HEK293 (cell line): ENCODE data around the gene CNGB1.

ENCODE experiments used
- CTCF ChIA-PET: fragments of 350-600 bp; formaldehyde crosslinking; extraction: SDS; loops from one replicate; lab custom pipeline; 2021; ENCODE audit warnings: antibody characterized with exemption; lab: Yijun Ruan, JAX
- POLR2A ChIA-PET: fragments of 300-600 bp; formaldehyde crosslinking; extraction: SDS; loops from one replicate; lab custom pipeline; 2020; ENCODE audit warnings: antibody characterized with exemption, inconsistent platforms; lab: Yijun Ruan, JAX
- H3K27ac ChIP-seq: fragments of 200-500 bp; sonication (Bioruptor generic); 2 replicates; pipeline ENCODE4 v1.5.1; 2014; ENCODE audit warnings: low read depth, low read length, control low read depth, inconsistent platforms; ENCODE audit errors: extremely low read depth
- H3K36me3 ChIP-seq, 2 experiments: fragments of 200-500 bp in 1 of 2; sonication (Bioruptor generic) in 1 of 2; 1 replicate in 1 of 2; 2 replicates in 1 of 2; pipeline ENCODE4 v1.5.1; 2014 to 2017; ENCODE audit warnings: inconsistent platforms in 2 of 2, low read length in 2 of 2; ENCODE audit not compliant: control insufficient read depth in 2 of 2, insufficient read depth in 1 of 2
- H3K4me1 ChIP-seq: fragments of 200-500 bp; sonication (Bioruptor generic); 2 replicates; pipeline ENCODE4 v1.5.1; 2014; ENCODE audit warnings: mild to moderate bottlenecking, low read length, inconsistent platforms; ENCODE audit not compliant: control insufficient read depth, insufficient read depth
- H3K4me3 ChIP-seq: 2 replicates; pipeline ENCODE4 v1.5.1; 2011; ENCODE audit warnings: low read depth, mild to moderate bottlenecking, control low read depth, low read length, moderate library complexity
- H3K9me3 ChIP-seq: fragments of 200-500 bp; sonication (Bioruptor generic); 2 replicates; pipeline ENCODE4 v1.5.1; 2014; ENCODE audit warnings: low read depth, low read length, inconsistent platforms; ENCODE audit not compliant: control insufficient read depth, insufficient read depth
- GFI1B ChIP-seq: fragments of 450-650 bp; formaldehyde crosslinking; IDR thresholded peaks from 2 replicates; pipeline ENCODE4 v1.5.1; 2016; ENCODE audit warnings: missing biosample characterization, missing genetic modification characterization
- GLIS2 ChIP-seq: fragments of 450-650 bp; formaldehyde crosslinking; IDR thresholded peaks from 2 replicates; pipeline ENCODE4 v1.5.1; 2016; ENCODE audit warnings: missing biosample characterization, missing genetic modification characterization
- KLF1 ChIP-seq: fragments of 450-650 bp; formaldehyde crosslinking; IDR thresholded peaks from 2 replicates; pipeline ENCODE4 v1.5.1; 2016; ENCODE audit warnings: missing biosample characterization, missing genetic modification characterization
- RBAK ChIP-seq: fragments of 450-650 bp; formaldehyde crosslinking; IDR thresholded peaks from 2 replicates; pipeline ENCODE4 v1.5.1; 2016; ENCODE audit warnings: missing biosample characterization, missing genetic modification characterization
- SCRT2 ChIP-seq: fragments of 450-650 bp; formaldehyde crosslinking; IDR thresholded peaks from 2 replicates; pipeline ENCODE4 v1.5.1; 2016; ENCODE audit warnings: missing biosample characterization, missing genetic modification characterization
- TSHZ1 ChIP-seq: fragments of 450-650 bp; formaldehyde crosslinking; IDR thresholded peaks from 2 replicates; pipeline ENCODE4 v1.5.1; 2016; ENCODE audit warnings: missing biosample characterization, missing genetic modification characterization, borderline replicate concordance
- ZBTB48 ChIP-seq: fragments of 450-650 bp; formaldehyde crosslinking; IDR thresholded peaks from 2 replicates; pipeline ENCODE4 v1.5.1; 2016; ENCODE audit warnings: missing biosample characterization, missing genetic modification characterization
- ZBTB49 ChIP-seq: fragments of 450-650 bp; formaldehyde crosslinking; IDR thresholded peaks from 2 replicates; pipeline ENCODE4 v1.5.1; 2016; ENCODE audit warnings: missing biosample characterization, missing genetic modification characterization, low read depth
- ZNF16 ChIP-seq: fragments of 450-650 bp; formaldehyde crosslinking; IDR thresholded peaks from 2 replicates; pipeline ENCODE4 v1.5.1; 2016; ENCODE audit warnings: low read depth, missing biosample characterization, missing genetic modification characterization
- ZNF184 ChIP-seq: fragments of 450-650 bp; IDR thresholded peaks from 2 replicates; pipeline ENCODE4 v1.5.1; 2018; ENCODE audit warnings: missing biosample characterization, mild to moderate bottlenecking, missing genetic modification characterization
- ZNF362 ChIP-seq: fragments of 450-650 bp; formaldehyde crosslinking; IDR thresholded peaks from 2 replicates; pipeline ENCODE4 v1.5.1; 2016; ENCODE audit warnings: missing biosample characterization, missing genetic modification characterization
- ZNF488 ChIP-seq: fragments of 450-650 bp; formaldehyde crosslinking; IDR thresholded peaks from 2 replicates; pipeline ENCODE4 v1.5.1; 2016; ENCODE audit warnings: missing biosample characterization, missing genetic modification characterization
- ZNF510 ChIP-seq: fragments of 450-650 bp; formaldehyde crosslinking; IDR thresholded peaks from 2 replicates; pipeline ENCODE4 v1.5.1; 2018; ENCODE audit warnings: mild to moderate bottlenecking, missing genetic modification characterization, missing biosample characterization; ENCODE audit not compliant: insufficient replicate concordance
- ZNF530 ChIP-seq: fragments of 450-650 bp; formaldehyde crosslinking; IDR thresholded peaks from 2 replicates; pipeline ENCODE4 v1.5.1; 2016; ENCODE audit warnings: low read depth, missing biosample characterization, missing genetic modification characterization
- ZNF549 ChIP-seq: fragments of 450-650 bp; IDR thresholded peaks from 2 replicates; pipeline ENCODE4 v1.5.1; 2018; ENCODE audit warnings: missing biosample characterization, missing genetic modification characterization, mild to moderate bottlenecking, inconsistent platforms, moderate library complexity
- ZNF626 ChIP-seq: fragments of 450-650 bp; sonication (Bioruptor Pico); formaldehyde crosslinking; IDR thresholded peaks from 2 replicates; pipeline ENCODE4 v1.5.1; 2018; ENCODE audit warnings: missing biosample characterization, missing genetic modification characterization, inconsistent platforms
- ZNF658 ChIP-seq: fragments of 450-650 bp; formaldehyde crosslinking; IDR thresholded peaks from 2 replicates; pipeline ENCODE4; 2016; ENCODE audit warnings: missing biosample characterization, missing genetic modification characterization
- ZNF768 ChIP-seq: fragments of 450-650 bp; formaldehyde crosslinking; IDR thresholded peaks from 2 replicates; pipeline ENCODE4 v1.5.1; 2018; ENCODE audit warnings: missing biosample characterization, mild to moderate bottlenecking, missing genetic modification characterization
- ZNF791 ChIP-seq: fragments of 450-650 bp; formaldehyde crosslinking; IDR thresholded peaks from 2 replicates; pipeline ENCODE4 v1.5.1; 2016; ENCODE audit warnings: missing biosample characterization, missing genetic modification characterization
- ZSCAN16 ChIP-seq: fragments of 450-650 bp; formaldehyde crosslinking; IDR thresholded peaks from 2 replicates; pipeline ENCODE4 v1.5.1; 2016; ENCODE audit warnings: missing biosample characterization, missing genetic modification characterization
- ZSCAN23 ChIP-seq: fragments of 450-650 bp; formaldehyde crosslinking; IDR thresholded peaks from 2 replicates; pipeline ENCODE4 v1.5.1; 2016; ENCODE audit warnings: missing biosample characterization, missing genetic modification characterization
- ZXDB ChIP-seq: fragments of 450-650 bp; formaldehyde crosslinking; IDR thresholded peaks from 2 replicates; pipeline ENCODE4 v1.5.1; 2016; ENCODE audit warnings: missing biosample characterization, missing genetic modification characterization
- TF ChIP-seq, protein P1 (sequence below): fragments of 450-650 bp; formaldehyde crosslinking; IDR thresholded peaks from 2 replicates; pipeline ENCODE4 v1.5.1; 2016; ENCODE audit warnings: missing biosample characterization, missing genetic modification characterization
- TF ChIP-seq, protein P2 (sequence below): fragments of 450-650 bp; formaldehyde crosslinking; IDR thresholded peaks from 2 replicates; pipeline ENCODE4 v1.5.1; 2017; ENCODE audit warnings: missing biosample characterization, missing genetic modification characterization

CNGB1 gene

DNA sequence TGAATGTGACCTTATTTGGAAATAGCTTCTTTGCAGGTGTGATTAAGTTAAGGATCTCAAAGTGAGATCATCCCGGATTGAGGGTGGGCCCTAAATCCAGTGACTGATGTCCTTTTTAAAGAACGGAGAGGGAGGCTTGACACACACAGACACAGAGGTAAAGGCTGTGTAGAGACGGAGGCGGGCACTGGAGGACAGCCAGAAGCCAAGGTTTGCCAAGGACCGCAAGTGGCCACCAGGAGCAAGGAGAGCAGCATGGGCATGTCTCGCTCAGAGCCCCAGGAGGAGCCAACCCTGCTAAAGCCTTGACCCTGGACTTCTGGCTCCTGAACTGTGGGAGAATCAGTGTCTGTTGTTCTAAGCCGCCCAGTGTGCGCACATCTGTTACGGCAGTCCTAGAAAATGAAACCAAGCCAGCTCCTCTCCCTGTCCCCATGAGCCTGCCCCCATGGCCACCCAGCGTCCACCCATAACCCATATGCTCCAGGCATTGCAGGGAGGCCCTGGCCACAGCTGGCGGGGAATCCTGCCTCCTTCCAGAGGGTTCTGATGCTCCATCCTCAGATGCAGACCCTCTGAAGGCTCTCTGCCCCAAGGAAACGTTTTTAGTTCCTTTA lies 15.2 kb downstream of the CNGB1 start (continued):
- TF ChIP-seq ZNF791 = no peak
- no peak for TF ChIP-seq ZXDB (tag by site-specific recombination)
- no peak for TF ChIP-seq ZNF362 (tag by site-specific recombination)
- TF ChIP-seq ZNF768 (tag by site-specific recombination) = no peak
- no peak for TF ChIP-seq ZNF530
- TF ChIP-seq ZNF549 = no peak
- no peak for TF ChIP-seq ZNF626 (tag by site-specific recombination)

- ChIA-PET CTCF (no interaction called here), POLR2A (no interaction called here)
- H3K27ac ChIP-seq = no peak overlapping the region
- H3K4me1 ChIP-seq = no peaks in the 10 kb centered on the region
- H3K9me3 ChIP-seq = no peaks in the 10 kb centered on the region
- TF ChIP-seq ZNF16 (tag by site-specific recombination) (peak; percentile 90), ZSCAN16 (tag by site-specific recombination) (no peak)
- no peak overlapping the region for H3K4me3 ChIP-seq
- H3K36me3 ChIP-seq = no peaks in the 10 kb centered on the region
Measured at GRCh38 chr16:57953857-57954256, 17.1 kb downstream of the CNGB1 start.

GRCh38 chr16:57952909-57953308 lies 18.0 kb downstream of the CNGB1 start:
- POLR2A ChIA-PET = no interaction called here
- CTCF ChIA-PET = no interaction called here
- Histone ChIP-seq H3K9me3 (no peaks in the 10 kb centered on the region), H3K4me1 (no peaks in the 10 kb centered on the region), H3K36me3 (no peaks in the 10 kb centered on the region), H3K27ac (no peak overlapping the region), H3K4me3 (no peak overlapping the region)
- TF ChIP-seq GFI1B (tag by site-specific recombination) (no peak), GLIS2 (tag by site-specific recombination) (no peak), ZNF488 (tag by site-specific recombination) (no peak), TSHZ1 (tag by site-specific recombination) (no peak), ZNF184 (no peak), SCRT2 (no peak), ZSCAN23 (tag by site-specific recombination) (no peak), ZNF658 (no peak), ZBTB48 (tag by site-specific recombination) (no peak), RBAK (tag by site-specific recombination) (no peak), KLF1 (tag by site-specific recombination) (no peak), ZBTB49 (no peak), ZNF510 (no peak)
- TF ChIP-seq, protein P1, sequence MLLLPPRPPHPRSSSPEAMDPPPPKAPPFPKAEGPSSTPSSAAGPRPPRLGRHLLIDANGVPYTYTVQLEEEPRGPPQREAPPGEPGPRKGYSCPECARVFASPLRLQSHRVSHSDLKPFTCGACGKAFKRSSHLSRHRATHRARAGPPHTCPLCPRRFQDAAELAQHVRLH (tag by site-specific recombination) = no peak
- TF ChIP-seq, protein P2, sequence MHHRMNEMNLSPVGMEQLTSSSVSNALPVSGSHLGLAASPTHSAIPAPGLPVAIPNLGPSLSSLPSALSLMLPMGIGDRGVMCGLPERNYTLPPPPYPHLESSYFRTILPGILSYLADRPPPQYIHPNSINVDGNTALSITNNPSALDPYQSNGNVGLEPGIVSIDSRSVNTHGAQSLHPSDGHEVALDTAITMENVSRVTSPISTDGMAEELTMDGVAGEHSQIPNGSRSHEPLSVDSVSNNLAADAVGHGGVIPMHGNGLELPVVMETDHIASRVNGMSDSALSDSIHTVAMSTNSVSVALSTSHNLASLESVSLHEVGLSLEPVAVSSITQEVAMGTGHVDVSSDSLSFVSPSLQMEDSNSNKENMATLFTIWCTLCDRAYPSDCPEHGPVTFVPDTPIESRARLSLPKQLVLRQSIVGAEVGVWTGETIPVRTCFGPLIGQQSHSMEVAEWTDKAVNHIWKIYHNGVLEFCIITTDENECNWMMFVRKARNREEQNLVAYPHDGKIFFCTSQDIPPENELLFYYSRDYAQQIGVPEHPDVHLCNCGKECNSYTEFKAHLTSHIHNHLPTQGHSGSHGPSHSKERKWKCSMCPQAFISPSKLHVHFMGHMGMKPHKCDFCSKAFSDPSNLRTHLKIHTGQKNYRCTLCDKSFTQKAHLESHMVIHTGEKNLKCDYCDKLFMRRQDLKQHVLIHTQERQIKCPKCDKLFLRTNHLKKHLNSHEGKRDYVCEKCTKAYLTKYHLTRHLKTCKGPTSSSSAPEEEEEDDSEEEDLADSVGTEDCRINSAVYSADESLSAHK (tag by site-specific recombination) = no peak
